Nephron (organoid): ENCODE data around the gene HOMER2.

Experiments
- H3K27ac Mint-ChIP-seq, 3 experiments: 2 replicates each; pipeline ENCODE4 v1.8.0; 2020; ENCODE audit warnings: mixed read lengths in 3 of 3, mild to moderate bottlenecking in 2 of 3, moderate library complexity in 1 of 3
- H3K27me3 Mint-ChIP-seq: 2 replicates; pipeline ENCODE4 v1.8.0; 2021; ENCODE audit warnings: low read depth, mild to moderate bottlenecking, moderate library complexity, mixed read lengths
- H3K36me3 Mint-ChIP-seq: 2 replicates; pipeline ENCODE4 v1.8.0; 2020; ENCODE audit warnings: low read depth, mixed read lengths
- H3K4me1 Mint-ChIP-seq: 2 replicates; pipeline ENCODE4 v1.8.0; 2020; ENCODE audit warnings: mixed read lengths
- H3K4me3 Mint-ChIP-seq, 3 experiments: 2 replicates each; pipeline ENCODE4 v1.8.0; 2020; ENCODE audit warnings: mild to moderate bottlenecking in 3 of 3, mixed read lengths in 3 of 3, moderate library complexity in 2 of 3
- H3K9me3 Mint-ChIP-seq: 2 replicates; pipeline ENCODE4 v1.8.0; 2020; ENCODE audit warnings: mixed read lengths
- CTCF ChIP-seq, 3 experiments: fragments of 200-600 bp; sonication (generic); IDR thresholded peaks; one replicate each; pipeline ENCODE4 v1.5.0; 2021; ENCODE audit warnings: antibody characterized with exemption in 3 of 3; ENCODE audit not compliant: unreplicated experiment in 3 of 3

HOMER2 gene

GRCh38 chr15:82922737-82923136, 29.8 kb downstream of the HOMER2 start:
- H3K36me3 Mint-ChIP-seq, result no peaks in the 10 kb centered on the region
- H3K27ac Mint-ChIP-seq, result no peak overlapping the region
- TF ChIP-seq CTCF (IDR thresholded peaks at IDR 0.05; ENCODE audit: unreplicated experiment in 3 of 3), result no peak
- H3K27me3 Mint-ChIP-seq, result no peaks in the 10 kb centered on the region
- no peak overlapping the region for H3K4me3 Mint-ChIP-seq
- no peaks in the 10 kb centered on the region for H3K9me3 Mint-ChIP-seq
- H3K4me1 Mint-ChIP-seq, result peaks cover 52% of the 10 kb centered on the region

- peaks cover 59% of the 10 kb centered on the region for H3K4me1 Mint-ChIP-seq
- no peaks in the 10 kb centered on the region for H3K9me3 Mint-ChIP-seq
- H3K4me3 Mint-ChIP-seq, result no peak overlapping the region
- no peaks in the 10 kb centered on the region for H3K27me3 Mint-ChIP-seq
- TF ChIP-seq CTCF (IDR thresholded peaks at IDR 0.05; ENCODE audit: unreplicated experiment in 3 of 3), result no peak
- H3K27ac Mint-ChIP-seq, result no peak overlapping the region
- H3K36me3 Mint-ChIP-seq, result no peaks in the 10 kb centered on the region
These were observed 30.6 kb downstream of the HOMER2 start for GRCh38 chr15:82921939-82922338.

GRCh38 chr15:82921242-82921641, 31.3 kb downstream of the HOMER2 start:
- Mint-ChIP-seq H3K27ac (no peak overlapping the region), H3K27me3 (no peaks in the 10 kb centered on the region), H3K4me3 (no peak overlapping the region), H3K36me3 (no peaks in the 10 kb centered on the region), H3K9me3 (no peaks in the 10 kb centered on the region), H3K4me1 (peaks cover 61% of the 10 kb centered on the region)
- TF ChIP-seq CTCF (IDR thresholded peaks at IDR 0.05; ENCODE audit: unreplicated experiment in 3 of 3), result no peak

GRCh38 chr15:82919231-82919886, 33.2 kb downstream of the HOMER2 start:
- Mint-ChIP-seq H3K27me3 (no peaks in the 10 kb centered on the region), H3K9me3 (no peaks in the 10 kb centered on the region), H3K36me3 (no peaks in the 10 kb centered on the region), H3K4me1 (peaks cover 67% of the 10 kb centered on the region), H3K4me3 (no peak overlapping the region), H3K27ac (no peak overlapping the region)
- no peak for TF ChIP-seq CTCF (IDR thresholded peaks at IDR 0.05; ENCODE audit: unreplicated experiment in 3 of 3)

GRCh38 chr15:82918607-82919230, 33.8 kb downstream of the HOMER2 start:
- peaks cover 61% of the 10 kb centered on the region for H3K4me1 Mint-ChIP-seq
- no peak overlapping the region for H3K4me3 Mint-ChIP-seq
- H3K27ac Mint-ChIP-seq, result no peak overlapping the region
- H3K36me3 Mint-ChIP-seq, result no peaks in the 10 kb centered on the region
- H3K27me3 Mint-ChIP-seq, result no peaks in the 10 kb centered on the region
- H3K9me3 Mint-ChIP-seq, result no peaks in the 10 kb centered on the region
- no peak for TF ChIP-seq CTCF (IDR thresholded peaks at IDR 0.05; ENCODE audit: unreplicated experiment in 3 of 3)

- no peak overlapping the region for H3K27ac Mint-ChIP-seq
- no peaks in the 10 kb centered on the region for H3K27me3 Mint-ChIP-seq
- H3K4me1 Mint-ChIP-seq, result peaks cover 59% of the 10 kb centered on the region
- H3K4me3 Mint-ChIP-seq, result no peak overlapping the region
- no peak for TF ChIP-seq CTCF (IDR thresholded peaks at IDR 0.05; ENCODE audit: unreplicated experiment in 3 of 3)
- no peaks in the 10 kb centered on the region for H3K36me3 Mint-ChIP-seq
- no peaks in the 10 kb centered on the region for H3K9me3 Mint-ChIP-seq
These were observed 34.4 kb downstream of the HOMER2 start for GRCh38 chr15:82918162-82918561.
